Ovary (tissue), 3 donors: ENCODE data around the gene GPR84.

ENCODE experiments used
- EP300 ChIP-seq: sonication (generic); formaldehyde crosslinking; IDR thresholded peaks from one replicate; pipeline ENCODE4 v1.6.1; 2017; ENCODE audit warnings: antibody characterized with exemption
- TF ChIP-seq, protein P1 (sequence below), 3 donors: fragments of 450-650 bp in 2 of 3; fragments of 200-600 bp in 1 of 3; IDR thresholded peaks; one replicate each; pipeline versions ENCODE4 v1.5.1 to v1.8.0; 2016 to 2022; ENCODE audit warnings: antibody characterized with exemption in 3 of 3, mild to moderate bottlenecking in 1 of 3
- donor health status: DM: no; HTN: no; CAD: no.

- TF ChIP-seq, protein P1, sequence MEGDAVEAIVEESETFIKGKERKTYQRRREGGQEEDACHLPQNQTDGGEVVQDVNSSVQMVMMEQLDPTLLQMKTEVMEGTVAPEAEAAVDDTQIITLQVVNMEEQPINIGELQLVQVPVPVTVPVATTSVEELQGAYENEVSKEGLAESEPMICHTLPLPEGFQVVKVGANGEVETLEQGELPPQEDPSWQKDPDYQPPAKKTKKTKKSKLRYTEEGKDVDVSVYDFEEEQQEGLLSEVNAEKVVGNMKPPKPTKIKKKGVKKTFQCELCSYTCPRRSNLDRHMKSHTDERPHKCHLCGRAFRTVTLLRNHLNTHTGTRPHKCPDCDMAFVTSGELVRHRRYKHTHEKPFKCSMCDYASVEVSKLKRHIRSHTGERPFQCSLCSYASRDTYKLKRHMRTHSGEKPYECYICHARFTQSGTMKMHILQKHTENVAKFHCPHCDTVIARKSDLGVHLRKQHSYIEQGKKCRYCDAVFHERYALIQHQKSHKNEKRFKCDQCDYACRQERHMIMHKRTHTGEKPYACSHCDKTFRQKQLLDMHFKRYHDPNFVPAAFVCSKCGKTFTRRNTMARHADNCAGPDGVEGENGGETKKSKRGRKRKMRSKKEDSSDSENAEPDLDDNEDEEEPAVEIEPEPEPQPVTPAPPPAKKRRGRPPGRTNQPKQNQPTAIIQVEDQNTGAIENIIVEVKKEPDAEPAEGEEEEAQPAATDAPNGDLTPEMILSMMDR (IDR thresholded peaks at IDR 0.05): no peak
- no peak for TF ChIP-seq EP300
Measured at GRCh38 chr12:54356951-54357356, 7.3 kb downstream of the GPR84 start.
